HEK293T (cell line): ENCODE data around the gene EXOC4.

Experiments
- CTCF ChIA-PET: fragments of 350-600 bp; formaldehyde crosslinking; extraction: SDS; loops from one replicate; lab custom pipeline; 2021; ENCODE audit warnings: antibody characterized with exemption, inconsistent platforms; lab: Yijun Ruan, JAX
- POLR2A ChIA-PET: fragments of 350-600 bp; formaldehyde crosslinking; extraction: SDS; loops from one replicate; lab custom pipeline; 2020; ENCODE audit warnings: antibody characterized with exemption, inconsistent platforms; lab: Yijun Ruan, JAX
- DNase-seq: peaks from one replicate; pipeline ENCODE4 v3.0.0; 2012; ENCODE audit warnings: mixed read lengths; ENCODE audit errors: extremely low spot score
- ARNT ChIP-seq: fragments of 450-650 bp; IDR thresholded peaks from 2 replicates; pipeline ENCODE4 v1.6.1; 2017; ENCODE audit warnings: mild to moderate bottlenecking
- BHLHE40 ChIP-seq: fragments of 450-650 bp; IDR thresholded peaks from 2 replicates; pipeline ENCODE4 v1.6.1; 2016; ENCODE audit warnings: mild to moderate bottlenecking, moderate library complexity, borderline replicate concordance
- CTBP1 ChIP-seq: fragments of 450-650 bp; IDR thresholded peaks from 2 replicates; pipeline ENCODE4 v1.6.1; 2016; ENCODE audit warnings: borderline replicate concordance
- ELF4 ChIP-seq: fragments of 450-650 bp; IDR thresholded peaks from 2 replicates; pipeline ENCODE4 v1.6.1; 2017; ENCODE audit warnings: antibody characterized with exemption
- FOXA1 ChIP-seq: fragments of 450-650 bp; IDR thresholded peaks from 2 replicates; pipeline ENCODE4 v1.6.1; 2016; ENCODE audit warnings: mild to moderate bottlenecking
- FOXK2 ChIP-seq: fragments of 450-650 bp; IDR thresholded peaks from 2 replicates; pipeline ENCODE4 v1.6.1; 2016; ENCODE audit warnings: mild to moderate bottlenecking
- FOXM1 ChIP-seq: fragments of 450-650 bp; IDR thresholded peaks from 2 replicates; pipeline ENCODE4 v1.6.1; 2017; ENCODE audit warnings: mild to moderate bottlenecking, borderline replicate concordance
- HDGF ChIP-seq: fragments of 450-650 bp; IDR thresholded peaks from 2 replicates; pipeline ENCODE4 v1.6.1; 2017; ENCODE audit warnings: antibody characterized with exemption, borderline replicate concordance
- L3MBTL2 ChIP-seq: fragments of 450-650 bp; conservative IDR thresholded peaks from 2 replicates; pipeline ENCODE4 v1.6.1; 2016; ENCODE audit warnings: mild to moderate bottlenecking
- LEF1 ChIP-seq: fragments of 450-650 bp; IDR thresholded peaks from 2 replicates; pipeline ENCODE4 v1.6.1; 2017; ENCODE audit warnings: mild to moderate bottlenecking, borderline replicate concordance
- NFRKB ChIP-seq: fragments of 450-650 bp; IDR thresholded peaks from 2 replicates; pipeline ENCODE4 v1.6.1; 2016; ENCODE audit warnings: mild to moderate bottlenecking, moderate library complexity
- PKNOX1 ChIP-seq: fragments of 450-650 bp; IDR thresholded peaks from 2 replicates; pipeline ENCODE4 v1.6.1; 2016
- SP1 ChIP-seq: fragments of 450-650 bp; IDR thresholded peaks from 2 replicates; pipeline ENCODE4 v1.6.1; 2017
- SUZ12 ChIP-seq: fragments of 450-650 bp; IDR thresholded peaks from 2 replicates; pipeline ENCODE4 v1.6.1; 2016; ENCODE audit warnings: mild to moderate bottlenecking
- TARDBP ChIP-seq: fragments of 450-650 bp; IDR thresholded peaks from 2 replicates; pipeline ENCODE4 v1.6.1; 2016
- ZNF384 ChIP-seq: fragments of 450-650 bp; IDR thresholded peaks from 2 replicates; pipeline ENCODE4 v1.6.1; 2016

The EXOC4 gene

GRCh38 chr7:134083766-134084487, 831.0 kb downstream of the EXOC4 start:
- no peak for TF ChIP-seq ARNT
- TF ChIP-seq SP1, result no peak
- TF ChIP-seq FOXA1, result no peak
- no peak for TF ChIP-seq ELF4
- no peak for TF ChIP-seq PKNOX1
- no peak for TF ChIP-seq FOXM1
- no peak for TF ChIP-seq TARDBP
- no peak for TF ChIP-seq FOXK2
- TF ChIP-seq L3MBTL2, result no peak
- no peak for TF ChIP-seq SUZ12
- TF ChIP-seq NFRKB, result no peak
- TF ChIP-seq ZNF384, result no peak
- no peak for TF ChIP-seq HDGF
- no peak for TF ChIP-seq LEF1
- TF ChIP-seq BHLHE40, result no peak
- TF ChIP-seq CTBP1, result no peak
- DNase-seq, result no peak
- POLR2A ChIA-PET, result no interaction called here
- CTCF ChIA-PET, result no interaction called here

GRCh38 chr7:134084488-134085144, 831.7 kb downstream of the EXOC4 start:
- ChIA-PET POLR2A (no interaction called here), CTCF (no interaction called here)
- TF ChIP-seq ARNT (no peak), PKNOX1 (no peak), ZNF384 (no peak), BHLHE40 (no peak)
- no peak for DNase-seq

- ChIA-PET CTCF (no interaction called here), POLR2A (no interaction called here)
- DNase-seq, result no peak
- TF ChIP-seq L3MBTL2 (no peak), FOXK2 (no peak), ARNT (no peak), HDGF (no peak), CTBP1 (no peak), LEF1 (no peak), FOXM1 (no peak), ZNF384 (no peak), ELF4 (no peak), SP1 (no peak), PKNOX1 (no peak), SUZ12 (no peak), NFRKB (no peak), FOXA1 (no peak)
Measured at GRCh38 chr7:134085311-134085710, 832.4 kb downstream of the EXOC4 start.

DNA sequence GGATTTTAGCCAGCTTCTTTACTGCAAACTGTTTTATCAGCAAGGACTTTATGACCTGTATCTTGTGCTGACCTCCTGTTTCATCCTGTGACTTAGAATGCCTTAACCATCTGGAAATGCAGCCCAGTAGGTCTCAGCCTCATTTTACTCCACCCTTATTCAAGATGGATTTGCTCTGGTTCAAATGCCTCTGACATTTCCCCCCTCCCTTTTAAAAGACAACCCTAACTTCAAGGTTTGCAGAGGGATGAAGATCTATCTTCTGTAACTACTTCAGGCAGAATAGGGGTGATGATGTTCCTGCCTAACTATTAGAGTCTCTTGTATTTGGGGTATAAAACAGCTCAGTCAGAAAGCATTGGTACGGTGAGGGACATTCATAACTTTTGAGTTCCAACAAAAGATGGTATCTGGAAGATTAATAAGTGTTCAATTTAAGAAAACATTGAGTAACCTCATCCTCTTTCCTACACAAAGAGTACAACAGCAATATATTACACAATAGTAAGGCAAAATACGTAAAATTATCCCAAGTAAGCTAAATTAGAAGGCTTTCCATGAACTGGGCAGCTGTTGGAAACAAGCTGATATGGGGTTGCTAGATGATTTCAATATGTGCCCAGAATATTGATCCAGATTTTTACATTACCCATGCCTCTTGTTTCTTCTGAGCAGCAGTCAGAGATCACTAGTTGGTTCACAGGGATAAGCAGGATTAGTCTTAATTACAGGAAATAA, 834.3 kb downstream of the EXOC4 start:
- no peak for DNase-seq
- TF ChIP-seq PKNOX1, result no peak
- no peak for TF ChIP-seq FOXA1
- no peak for TF ChIP-seq FOXK2
- TF ChIP-seq CTBP1, result no peak
- TF ChIP-seq NFRKB, result no peak
- TF ChIP-seq FOXM1, result no peak
- no peak for TF ChIP-seq HDGF
- no peak for TF ChIP-seq SP1
- no peak for TF ChIP-seq ZNF384
- no peak for TF ChIP-seq TARDBP
- TF ChIP-seq ELF4, result no peak
- no peak for TF ChIP-seq L3MBTL2
- no peak for TF ChIP-seq BHLHE40
- TF ChIP-seq LEF1, result no peak
- no peak for TF ChIP-seq SUZ12
- ChIA-PET POLR2A (no interaction called here), CTCF (no interaction called here)

DNA sequence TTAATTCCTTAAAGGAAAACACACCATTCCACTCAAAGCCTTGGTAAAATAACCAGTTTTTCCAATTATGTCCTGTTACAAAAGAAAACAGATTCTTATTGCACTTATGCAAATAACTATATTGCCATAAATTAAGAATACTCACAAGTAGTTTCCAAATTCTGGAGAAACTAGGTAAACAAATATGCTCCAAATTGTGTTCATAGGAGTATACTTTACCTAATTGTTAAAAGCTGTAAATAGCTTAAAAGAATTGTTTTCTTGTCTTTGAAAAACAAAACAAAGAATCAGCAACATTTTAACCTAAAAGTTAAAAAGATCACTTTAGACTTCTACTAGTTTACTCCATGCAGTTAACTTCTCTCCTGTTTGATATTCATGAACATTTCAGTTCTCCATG, 835.3 kb downstream of the EXOC4 start:
- ChIA-PET CTCF (no interaction called here), POLR2A (no interaction called here)
- TF ChIP-seq ELF4 (no peak), ARNT (no peak), L3MBTL2 (no peak), NFRKB (no peak), SP1 (no peak), HDGF (no peak), FOXK2 (no peak), CTBP1 (no peak)
- no peak for DNase-seq
